Mesothelial cell of epicardium (in vitro differentiated cells): Measurements from ENCODE around the gene DNAJB8. TPM values are rescaled to one million over a fixed set of nuclear protein-coding genes. Genes with fewer than 3 reads are reported as not detected.

Source experiments
- DNase-seq, 2 experiments: peaks; one replicate each; pipeline ENCODE4 v3.0.0; 2021; ENCODE audit warnings: low spot score in 2 of 2; ENCODE audit not compliant: unreplicated experiment in 2 of 2
- H3K27ac Mint-ChIP-seq: 2 replicates; pipeline ENCODE4 v1.8.0; 2021; ENCODE audit warnings: mixed read lengths
- H3K27me3 Mint-ChIP-seq: 2 replicates; pipeline ENCODE4 v1.8.0; 2021; ENCODE audit warnings: low read depth, mixed read lengths
- H3K36me3 Mint-ChIP-seq: 2 replicates; pipeline ENCODE4 v1.8.0; 2021; ENCODE audit warnings: mixed read lengths
- H3K4me1 Mint-ChIP-seq: 2 replicates; pipeline ENCODE4 v1.8.0; 2021; ENCODE audit warnings: mixed read lengths
- H3K4me3 Mint-ChIP-seq: 2 replicates; pipeline ENCODE4 v1.8.0; 2021; ENCODE audit warnings: mild to moderate bottlenecking, moderate library complexity, mixed read lengths
- H3K9me3 Mint-ChIP-seq: 2 replicates; pipeline ENCODE4 v1.8.0; 2021; ENCODE audit warnings: mixed read lengths
- CTCF ChIP-seq: fragments of 200-600 bp; sonication (generic); IDR thresholded peaks from one replicate; pipeline ENCODE4 v1.5.0; 2021; ENCODE audit warnings: antibody characterized with exemption; ENCODE audit not compliant: unreplicated experiment
- total RNA-seq: library from RNA; stranded (reverse); gene quantifications from 3 replicates; pipeline ENCODE4 v1.2.1, GENCODE V29; 2021

The DNAJB8 gene
- total RNA-seq, 1 donor from 2014 or later, result not detected

- H3K9me3 Mint-ChIP-seq, result no peaks in the 10 kb centered on the region
- no peak overlapping the region for H3K27ac Mint-ChIP-seq
- H3K4me3 Mint-ChIP-seq, result no peak overlapping the region
- peaks cover 6% of the 10 kb centered on the region for H3K27me3 Mint-ChIP-seq
- TF ChIP-seq CTCF, result no peak
- H3K4me1 Mint-ChIP-seq, result peaks cover 24% of the 10 kb centered on the region
- H3K36me3 Mint-ChIP-seq, result no peaks in the 10 kb centered on the region
- DNase-seq, result no peak
Observed at GRCh38 chr3:128459461-128459820, 7.2 kb downstream of the DNAJB8 start.

GRCh38 chr3:128458746-128459460 lies 7.8 kb downstream of the DNAJB8 start:
- Mint-ChIP-seq H3K36me3 (no peaks in the 10 kb centered on the region), H3K4me1 (peaks cover 24% of the 10 kb centered on the region), H3K9me3 (no peaks in the 10 kb centered on the region), H3K27me3 (peaks cover 2% of the 10 kb centered on the region), H3K27ac (no peak overlapping the region), H3K4me3 (no peak overlapping the region)
- TF ChIP-seq CTCF, result no peak
- DNase-seq, result no peak

- TF ChIP-seq CTCF, result no peak
- Mint-ChIP-seq H3K36me3 (no peaks in the 10 kb centered on the region), H3K4me3 (no peak overlapping the region), H3K27me3 (peaks cover 2% of the 10 kb centered on the region), H3K9me3 (no peaks in the 10 kb centered on the region), H3K4me1 (peaks cover 24% of the 10 kb centered on the region), H3K27ac (peak overlapping the region; percentile 39)
- DNase-seq, result no peak
Observed at GRCh38 chr3:128457937-128458336, 8.8 kb downstream of the DNAJB8 start.

GRCh38 chr3:128456776-128457715 lies 9.6 kb downstream of the DNAJB8 start:
- Mint-ChIP-seq H3K27me3 (peaks cover 2% of the 10 kb centered on the region), H3K4me3 (no peak overlapping the region), H3K27ac (no peak overlapping the region), H3K4me1 (peaks cover 24% of the 10 kb centered on the region), H3K9me3 (no peaks in the 10 kb centered on the region), H3K36me3 (no peaks in the 10 kb centered on the region)
- no peak for TF ChIP-seq CTCF
- DNase-seq, result no peak

- H3K4me3 Mint-ChIP-seq, result no peak overlapping the region
- H3K27me3 Mint-ChIP-seq, result peaks cover 2% of the 10 kb centered on the region
- H3K27ac Mint-ChIP-seq, result no peak overlapping the region
- H3K4me1 Mint-ChIP-seq, result peaks cover 24% of the 10 kb centered on the region
- DNase-seq, result no peak
- no peaks in the 10 kb centered on the region for H3K36me3 Mint-ChIP-seq
- no peak for TF ChIP-seq CTCF
- no peaks in the 10 kb centered on the region for H3K9me3 Mint-ChIP-seq
Observed at GRCh38 chr3:128455786-128456748, 10.6 kb downstream of the DNAJB8 start.
